Ishikawa (cell line): Measurements from ENCODE around the gene ESRRG.

ENCODE experiments used
- CEBPB ChIP-seq: IDR thresholded peaks from 2 replicates; pipeline ENCODE4 v1.6.1; 2012
- CREB1 ChIP-seq: IDR thresholded peaks from 2 replicates; pipeline ENCODE4 v1.6.1; 2012; ENCODE audit warnings: low read depth
- EGR1 ChIP-seq: IDR thresholded peaks from 2 replicates; pipeline ENCODE4 v1.6.1; 2012
- EP300 ChIP-seq: IDR thresholded peaks from 2 replicates; pipeline ENCODE4 v1.6.1; 2012; ENCODE audit warnings: borderline replicate concordance
- FOXM1 ChIP-seq: IDR thresholded peaks from 2 replicates; pipeline ENCODE4 v1.6.1; 2012; ENCODE audit warnings: low read depth, borderline replicate concordance
- MAX ChIP-seq: IDR thresholded peaks from 2 replicates; pipeline ENCODE4 v1.6.1; 2012
- NFIC ChIP-seq: IDR thresholded peaks from 2 replicates; pipeline ENCODE4 v1.6.1; 2012
- RAD21 ChIP-seq: IDR thresholded peaks from 2 replicates; pipeline ENCODE4 v1.6.1; 2012; ENCODE audit warnings: low read depth
- REST ChIP-seq: IDR thresholded peaks from 2 replicates; pipeline ENCODE4 v1.6.1; 2012; ENCODE audit warnings: low read depth, mild to moderate bottlenecking
- TAF1 ChIP-seq: IDR thresholded peaks from 2 replicates; pipeline ENCODE4 v1.6.1; 2012; ENCODE audit warnings: low read depth, mild to moderate bottlenecking
- TCF12 ChIP-seq: IDR thresholded peaks from 2 replicates; pipeline ENCODE4 v1.6.1; 2012; ENCODE audit warnings: low read depth
- TEAD4 ChIP-seq: IDR thresholded peaks from 2 replicates; pipeline ENCODE4 v1.6.1; 2012
- USF1 ChIP-seq: IDR thresholded peaks from 2 replicates; pipeline ENCODE4 v1.6.1; 2012
- YY1 ChIP-seq: IDR thresholded peaks from 2 replicates; pipeline ENCODE4 v1.6.1; 2012; ENCODE audit warnings: low read depth
- ZBTB7A ChIP-seq: IDR thresholded peaks from 2 replicates; pipeline ENCODE4 v1.6.1; 2012; ENCODE audit warnings: low read depth

Gene ESRRG

GRCh38 chr1:216627252-216627651 is 96.0 kb downstream of the ESRRG start:
- TF ChIP-seq REST (no peak), FOXM1 (no peak), YY1 (no peak), RAD21 (no peak), TEAD4 (no peak), USF1 (no peak), ZBTB7A (no peak), TCF12 (no peak), EGR1 (no peak), CEBPB (no peak), MAX (no peak), TAF1 (no peak), NFIC (no peak)

- TF ChIP-seq USF1 (no peak), MAX (no peak), TEAD4 (no peak), FOXM1 (no peak), TAF1 (no peak), CEBPB (no peak)
Observed at GRCh38 chr1:216626394-216627067, 96.7 kb downstream of the ESRRG start.

- TF ChIP-seq TAF1 (no peak), ZBTB7A (no peak), CREB1 (no peak), YY1 (no peak)
Observed at GRCh38 chr1:216621536-216621935, 101.7 kb downstream of the ESRRG start.

GRCh38 chr1:216617081-216617875 is 106.0 kb downstream of the ESRRG start:
- TF ChIP-seq EGR1, result no peak
- TF ChIP-seq TCF12, result no peak
- no peak for TF ChIP-seq FOXM1
- no peak for TF ChIP-seq ZBTB7A
- no peak for TF ChIP-seq USF1
- TF ChIP-seq TAF1, result no peak
- no peak for TF ChIP-seq MAX
- TF ChIP-seq NFIC, result no peak
- TF ChIP-seq RAD21, result no peak
- TF ChIP-seq REST, result no peak
- TF ChIP-seq EP300, result no peak
- TF ChIP-seq YY1, result no peak

- no peak for TF ChIP-seq TAF1
- no peak for TF ChIP-seq MAX
- no peak for TF ChIP-seq CEBPB
- no peak for TF ChIP-seq CREB1
- TF ChIP-seq ZBTB7A, result no peak
- no peak for TF ChIP-seq TCF12
- no peak for TF ChIP-seq REST
- TF ChIP-seq NFIC, result no peak
Observed at GRCh38 chr1:216616425-216616824, 106.8 kb downstream of the ESRRG start.
